HFF-Myc (cell line): ENCODE data around the gene PPP1R13L.
"Not testable (repeated sequence)": the region's sequence is repeated elsewhere in the genome, so short reads cannot be mapped to it uniquely, and the experiment has no call there.

Experiments
- DNase-seq: peaks from one replicate; pipeline ENCODE4 v3.0.0-alpha.2; 2011; ENCODE audit warnings: low read depth; ENCODE audit errors: extremely low read depth
- H3K4me3 ChIP-seq: replicated peaks from 2 replicates; pipeline ENCODE4 v1.5.1; 2011; ENCODE audit warnings: low read depth, mild to moderate bottlenecking, control low read depth, low read length
- TF ChIP-seq, protein P1 (sequence below): IDR thresholded peaks from 2 replicates; pipeline ENCODE4 v1.5.1; 2012; ENCODE audit warnings: mild to moderate bottlenecking, low read depth, low read length, control low read depth; ENCODE audit errors: missing control alignments

The PPP1R13L gene

DNA sequence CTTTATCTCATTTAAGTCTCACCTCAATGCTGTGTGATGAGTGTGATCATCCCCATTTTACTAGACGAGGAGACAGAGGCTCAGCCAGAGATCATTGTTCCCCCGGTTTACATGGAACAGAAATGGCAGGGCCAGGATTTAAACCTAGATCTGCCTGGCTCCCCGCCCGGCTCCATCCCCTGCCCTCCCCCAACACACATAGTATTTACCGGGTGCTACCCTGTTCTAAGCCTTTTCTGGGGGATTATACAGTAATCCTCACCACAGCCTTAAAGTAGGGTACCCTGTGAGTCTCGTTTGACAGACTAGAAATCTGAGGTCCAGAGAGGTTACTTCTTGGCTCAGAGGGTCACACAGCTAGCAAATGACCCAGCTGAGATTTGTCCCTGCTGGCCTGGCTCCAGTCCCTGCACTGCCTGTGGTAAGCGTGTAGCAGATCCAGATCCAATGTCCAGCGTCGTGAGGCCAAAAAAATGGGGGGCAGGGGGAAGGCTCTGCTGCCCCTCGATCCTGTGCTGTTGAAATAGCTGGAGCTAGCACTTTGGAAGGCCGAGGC is 68.1 kb downstream of the PPP1R13L start:
- no peak for DNase-seq
- TF ChIP-seq, protein P1, sequence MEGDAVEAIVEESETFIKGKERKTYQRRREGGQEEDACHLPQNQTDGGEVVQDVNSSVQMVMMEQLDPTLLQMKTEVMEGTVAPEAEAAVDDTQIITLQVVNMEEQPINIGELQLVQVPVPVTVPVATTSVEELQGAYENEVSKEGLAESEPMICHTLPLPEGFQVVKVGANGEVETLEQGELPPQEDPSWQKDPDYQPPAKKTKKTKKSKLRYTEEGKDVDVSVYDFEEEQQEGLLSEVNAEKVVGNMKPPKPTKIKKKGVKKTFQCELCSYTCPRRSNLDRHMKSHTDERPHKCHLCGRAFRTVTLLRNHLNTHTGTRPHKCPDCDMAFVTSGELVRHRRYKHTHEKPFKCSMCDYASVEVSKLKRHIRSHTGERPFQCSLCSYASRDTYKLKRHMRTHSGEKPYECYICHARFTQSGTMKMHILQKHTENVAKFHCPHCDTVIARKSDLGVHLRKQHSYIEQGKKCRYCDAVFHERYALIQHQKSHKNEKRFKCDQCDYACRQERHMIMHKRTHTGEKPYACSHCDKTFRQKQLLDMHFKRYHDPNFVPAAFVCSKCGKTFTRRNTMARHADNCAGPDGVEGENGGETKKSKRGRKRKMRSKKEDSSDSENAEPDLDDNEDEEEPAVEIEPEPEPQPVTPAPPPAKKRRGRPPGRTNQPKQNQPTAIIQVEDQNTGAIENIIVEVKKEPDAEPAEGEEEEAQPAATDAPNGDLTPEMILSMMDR: no peak
- H3K4me3 ChIP-seq: no peak overlapping the region

DNA sequence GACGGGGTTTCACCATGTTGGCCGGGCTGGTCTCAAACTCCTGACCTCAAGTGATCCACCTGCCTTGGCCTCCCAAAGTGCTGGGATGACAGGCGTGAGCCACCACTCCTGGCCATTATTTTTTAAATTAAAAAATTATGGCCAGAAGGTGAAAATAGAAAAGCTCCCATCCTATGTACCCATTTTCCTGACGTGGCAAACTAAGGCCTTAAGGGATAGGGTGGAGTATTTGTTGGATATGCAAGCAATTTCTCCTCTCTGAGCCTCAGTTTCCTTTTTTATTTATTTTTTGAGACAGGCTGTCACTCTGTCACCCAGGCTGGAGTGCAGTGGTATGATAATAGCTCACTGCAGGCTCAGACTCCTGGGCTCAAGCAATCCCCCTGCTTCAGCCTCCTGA is 70.0 kb downstream of the PPP1R13L start:
- not testable (repeated sequence) for DNase-seq, H3K4me3 ChIP-seq

DNA sequence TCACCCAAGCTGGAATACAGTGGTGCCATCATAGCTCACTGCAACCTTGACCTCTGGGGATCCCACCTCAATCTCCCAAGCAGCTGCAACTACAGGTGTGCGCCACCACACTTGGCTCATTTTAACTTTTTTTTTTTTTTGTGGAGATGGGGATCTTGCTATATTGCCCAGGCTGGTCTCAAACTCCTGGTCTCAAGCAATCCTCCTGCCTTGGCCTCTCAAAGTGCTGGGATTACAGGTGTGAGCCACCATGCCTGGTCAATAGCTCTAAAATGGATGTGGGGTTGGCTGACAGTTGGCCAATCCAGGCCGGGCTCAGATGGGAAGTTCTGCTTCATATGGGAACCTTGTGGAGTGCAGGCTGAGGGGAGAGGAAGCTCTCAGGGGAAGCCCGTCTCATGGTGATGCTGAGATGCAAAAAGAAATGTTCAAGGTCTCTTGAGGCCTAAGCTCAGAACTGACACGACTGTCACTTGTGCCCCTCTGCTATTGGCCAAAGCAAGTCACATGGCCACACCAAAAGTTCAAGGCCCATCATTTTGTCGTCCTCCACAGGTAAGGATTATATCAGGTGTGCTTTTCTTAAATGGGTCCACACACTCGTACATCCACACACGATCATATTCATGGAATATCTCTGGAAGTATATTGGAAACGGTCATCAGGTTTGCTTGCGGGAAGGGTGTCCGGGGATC is 71.1 kb downstream of the PPP1R13L start:
- H3K4me3 ChIP-seq: no peak overlapping the region
- no peak for DNase-seq
- TF ChIP-seq, protein P1: no peak

DNA sequence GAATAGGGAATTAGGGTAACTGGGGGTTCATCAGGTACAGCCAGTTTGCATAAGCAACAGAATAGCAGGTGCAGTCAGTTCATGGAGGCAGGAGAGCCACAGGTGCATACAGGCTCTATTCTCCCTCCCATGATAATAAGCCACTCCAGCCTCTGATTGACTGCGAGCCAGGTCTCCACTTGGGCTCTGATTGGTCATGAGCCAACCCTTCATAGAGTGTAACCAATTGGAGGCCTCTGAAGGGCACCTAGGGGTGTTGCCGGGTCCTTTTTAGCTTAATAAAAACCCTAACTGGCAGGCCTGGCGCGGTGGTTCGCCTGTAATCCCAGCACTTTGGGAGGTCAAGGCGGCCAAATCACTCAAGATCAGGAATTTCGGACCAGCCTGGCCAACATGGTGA is 73.5 kb downstream of the PPP1R13L start:
- H3K4me3 ChIP-seq: no peak overlapping the region
- TF ChIP-seq, protein P1: no peak
- DNase-seq: no peak
